Endothelial cell of umbilical vein (primary cell): ENCODE results near the gene NR2F6. TPM values are rescaled to one million over a fixed set of nuclear protein-coding genes. Genes with fewer than 3 reads are reported as not detected.

Experiments
- BruUV-seq: library from RNA; stranded (reverse); fragments of 400-500 nt; replicated peaks from 2 replicates; lab custom pipeline; 2021; lab: Mats Ljungman, UMichigan
- CTCF ChIA-PET: fragments of 300-600, 350-600 bp; sonication (Branson Sonifier 250); formaldehyde crosslinking; loops from one replicate; lab custom pipeline; 2021; ENCODE audit warnings: antibody characterized with exemption, inconsistent platforms; lab: Charles Lee
- POLR2A ChIA-PET: fragments of 300-600, 350-600 bp; sonication (Branson Sonifier 250); formaldehyde crosslinking; loops from one replicate; lab custom pipeline; 2021; ENCODE audit warnings: antibody characterized with exemption, inconsistent platforms; lab: Charles Lee
- DNase-seq: peaks from one replicate; pipeline ENCODE4 v3.0.0-alpha.2; 2011; ENCODE audit warnings: low read depth, low spot score
- FAIRE-seq: peaks from 2 replicates; lab custom pipeline; 2011; peaks lifted over from hg19 to GRCh38; lab: Jason Lieb, UNC
- H2AFZ ChIP-seq: 2 replicates; pipeline ENCODE4 v1.6.0; 2012; ENCODE audit warnings: low read depth, low read length, control low read depth, inconsistent platforms
- H3K27ac ChIP-seq: 2 replicates; pipeline ENCODE4 v1.5.1; 2011; ENCODE audit warnings: low read depth, mild to moderate bottlenecking, control low read depth, low read length, moderate library complexity; ENCODE audit not compliant: insufficient read depth
- H3K27me3 ChIP-seq, 2 experiments: 2 replicates each; pipeline versions ENCODE4 v1.6.0 to v1.6.1; 2011; ENCODE audit warnings: low read length in 2 of 2, mixed read lengths in 1 of 2; ENCODE audit not compliant: control insufficient read depth in 2 of 2, insufficient read depth in 2 of 2
- H3K36me3 ChIP-seq, 2 experiments: 2 replicates in 1 of 2; 3 replicates in 1 of 2; pipeline ENCODE4 v1.5.1; 2011; ENCODE audit warnings: low read length in 2 of 2, mild to moderate bottlenecking in 1 of 2, moderate library complexity in 1 of 2; ENCODE audit not compliant: control insufficient read depth in 2 of 2, insufficient read depth in 2 of 2; ENCODE audit errors: extremely low read depth in 1 of 2
- H3K4me1 ChIP-seq: 3 replicates; pipeline ENCODE4 v1.5.1; 2011; ENCODE audit warnings: mild to moderate bottlenecking, low read length; ENCODE audit not compliant: control insufficient read depth, insufficient read depth; ENCODE audit errors: extremely low read depth
- H3K4me2 ChIP-seq: 2 replicates; pipeline ENCODE4 v1.6.1; 2011; ENCODE audit warnings: low read length, control low read depth, mixed read lengths; ENCODE audit not compliant: insufficient read depth
- H3K4me3 ChIP-seq, 3 experiments: fragments of 200-600 bp in 1 of 3; sonication (generic), shearing (Covaris generic) in 1 of 3; replicated peaks in 1 of 3; 2 replicates each; pipeline ENCODE4 v1.5.1; 2011 to 2016; ENCODE audit warnings: control low read depth in 3 of 3, low read length in 3 of 3, mild to moderate bottlenecking in 2 of 3, inconsistent platforms in 1 of 3, low read depth in 1 of 3, moderate library complexity in 1 of 3; ENCODE audit not compliant: insufficient read depth in 1 of 3
- H3K79me2 ChIP-seq: 2 replicates; pipeline ENCODE4 v1.6.0; 2012; ENCODE audit warnings: low read length, inconsistent platforms; ENCODE audit not compliant: control insufficient read depth, insufficient read depth
- H3K9ac ChIP-seq: replicated peaks from 2 replicates; pipeline ENCODE3; 2011; ENCODE audit warnings: low read length, control low read depth; ENCODE audit not compliant: insufficient read depth; ENCODE audit errors: extremely low read depth
- H3K9me1 ChIP-seq: replicated peaks from 3 replicates; pipeline ENCODE4 v1.6.0; 2011; ENCODE audit warnings: mild to moderate bottlenecking, low read length; ENCODE audit not compliant: control insufficient read depth, insufficient read depth; ENCODE audit errors: extremely low read depth
- H3K9me3 ChIP-seq: replicated peaks from 2 replicates; pipeline ENCODE4 v1.5.1; 2012; ENCODE audit warnings: low read length, inconsistent platforms; ENCODE audit not compliant: control insufficient read depth, insufficient read depth
- H4K20me1 ChIP-seq: replicated peaks from 2 replicates; pipeline ENCODE3; 2011; ENCODE audit warnings: mild to moderate bottlenecking, low read length; ENCODE audit not compliant: control insufficient read depth, insufficient read depth; ENCODE audit errors: extremely low read depth
- EZH2 ChIP-seq: IDR thresholded peaks from 2 replicates; pipeline ENCODE4 v1.6.1; 2012; ENCODE audit warnings: borderline replicate concordance, low read depth, mild to moderate bottlenecking, moderate library complexity, low read length, inconsistent platforms; ENCODE audit not compliant: severe bottlenecking
- FOS ChIP-seq: IDR thresholded peaks from 2 replicates; pipeline ENCODE4 v1.6.1; 2011; ENCODE audit warnings: mild to moderate bottlenecking, low read length, moderate library complexity, borderline replicate concordance; ENCODE audit not compliant: insufficient read depth
- GATA2 ChIP-seq: IDR thresholded peaks from 2 replicates; pipeline ENCODE4 v1.7.0; 2011; ENCODE audit warnings: low read depth, mild to moderate bottlenecking, moderate library complexity, mixed read lengths, low read length; ENCODE audit not compliant: insufficient read length, insufficient read depth
- JUN ChIP-seq: IDR thresholded peaks from 2 replicates; pipeline ENCODE4 v1.6.1; 2011; ENCODE audit warnings: borderline replicate concordance, low read depth; ENCODE audit not compliant: insufficient read length, insufficient read depth
- MYC ChIP-seq: IDR thresholded peaks from one replicate; pipeline ENCODE4 v1.6.1; 2011; ENCODE audit warnings: mild to moderate bottlenecking, low read depth, low read length
- POLR2A ChIP-seq: IDR thresholded peaks from 2 replicates; pipeline ENCODE4 v1.6.1; 2012; ENCODE audit warnings: low read depth, mild to moderate bottlenecking, control low read depth, low read length
- POLR2AphosphoS5 ChIP-seq: IDR thresholded peaks from 2 replicates; pipeline ENCODE4 v1.6.1; 2012; ENCODE audit warnings: low read depth, mild to moderate bottlenecking, control low read depth, low read length, moderate library complexity; ENCODE audit not compliant: insufficient read depth
- dilution Hi-C: fragments of 300-500 bp; cut with MboI; formaldehyde crosslinking; loops from one replicate; pipeline ENCODE4 v1.15.0; 2019; ENCODE audit warnings: low sequenced_read_pairs; ENCODE audit not compliant: extremely low pct_ligation_motif_present
- intact Hi-C: fragments of 100-400 bp; cut with micrococcal nuclease; formaldehyde crosslinking; loops from one replicate; pipeline ENCODE4 v1.10.0; 2022
- polyA plus RNA-seq, 4 experiments: library from polyadenylated mRNA; depleted of rRNA in 3 of 4; stranded (reverse) in 3 of 4; unstranded in 1 of 4; fragments of >200 nt; gene quantifications; 2 replicates each; pipeline versions ENCODE4 v1.2.1 to v1.2.3, GENCODE V29; 2011 to 2012; ENCODE audit warnings: missing spikeins in 1 of 4
- total RNA-seq: library from RNA; stranded (reverse); gene quantifications from 2 replicates; pipeline ENCODE4 v1.2.3, GENCODE V29; 2021
- TF ChIP-seq, protein P1 (sequence below), 2 donors: IDR thresholded peaks; 1 replicate in 1 of 2; 2 replicates in 1 of 2; pipeline ENCODE4 v1.5.1; 2011; ENCODE audit warnings: low read length in 2 of 2, mild to moderate bottlenecking in 2 of 2, moderate library complexity in 2 of 2, control low read depth in 1 of 2, inconsistent platforms in 1 of 2, low read depth in 1 of 2; ENCODE audit not compliant: insufficient read depth in 1 of 2; ENCODE audit errors: extremely low read depth in 1 of 2
- TF ChIP-seq, protein P2 (sequence below): IDR thresholded peaks from 2 replicates; pipeline ENCODE4 v1.6.1; 2011; ENCODE audit not compliant: insufficient read depth, insufficient read length

NR2F6 gene
- total and polyA plus RNA-seq, 2 donors (not counting 3 experiments of a cell fraction or from before 2014, with no cell fraction given) = 36.1 to 38.9 TPM

DNA sequence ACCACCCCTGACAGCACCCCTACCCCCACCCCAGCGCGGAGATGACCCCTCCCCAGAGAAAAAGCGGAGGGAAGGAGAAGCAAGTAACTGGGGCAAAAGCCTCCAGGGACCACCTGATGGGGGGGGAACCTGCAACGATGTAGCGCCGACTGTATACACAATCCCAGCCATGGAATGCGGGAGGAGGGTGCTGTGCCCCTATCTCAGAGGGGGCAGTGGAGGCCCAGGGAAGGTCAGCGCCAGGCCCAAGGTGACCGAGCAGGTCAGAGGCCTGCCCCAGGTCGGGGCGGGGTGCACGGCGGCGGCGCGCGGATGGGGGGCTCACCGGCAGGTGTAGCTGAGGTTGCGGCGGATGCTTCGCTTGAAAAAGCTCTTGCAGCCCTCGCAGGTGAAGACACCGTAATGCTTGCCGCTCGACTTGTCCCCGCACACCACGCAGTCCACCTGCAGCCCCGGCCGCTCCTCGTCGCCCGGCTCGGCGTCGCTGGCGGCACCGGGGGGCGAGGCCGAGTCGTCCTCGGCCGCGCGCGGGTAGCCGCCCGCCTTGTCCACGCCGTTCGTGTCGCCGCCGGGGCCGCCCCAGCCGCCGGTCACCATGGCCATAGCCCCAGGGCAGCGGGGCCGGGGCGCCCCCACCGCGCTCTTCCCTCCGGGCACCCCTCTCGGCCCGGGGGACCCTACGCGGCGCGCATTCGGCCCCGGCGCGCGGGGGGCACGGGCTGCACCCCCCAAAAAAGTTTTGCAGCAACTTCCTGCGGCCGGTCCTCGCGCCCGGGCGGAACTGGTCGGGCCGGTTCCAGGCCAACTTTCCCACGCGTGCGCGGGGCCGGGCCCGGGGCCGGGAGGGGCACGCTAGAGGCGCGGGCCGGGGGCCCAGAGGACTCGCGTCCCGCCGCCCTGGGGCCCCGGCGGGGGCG lies 843 bp downstream of the NR2F6 start:
- H3K36me3 ChIP-seq = peaks cover 0 to 2% of the 10 kb centered on the region in 2 experiments
- H3K4me3 ChIP-seq = peak overlapping the region; percentile 65 to 84 (median 74)
- H3K79me2 ChIP-seq = peaks cover 27% of the 10 kb centered on the region
- no peak for DNase-seq
- H2AFZ ChIP-seq = peak overlapping the region; percentile 25
- dilution Hi-C loops = no loop called here
- FAIRE-seq = no peak
- no peaks in the 10 kb centered on the region for H3K27me3 ChIP-seq
- H3K27ac ChIP-seq = no peak overlapping the region
- peak overlapping the region; percentile 24 for H3K9ac ChIP-seq
- H4K20me1 ChIP-seq = no peaks in the 10 kb centered on the region
- intact Hi-C loops = no loop called here
- TF ChIP-seq EZH2 (no peak), FOS (no peak), POLR2A (no peak), JUN (no peak), POLR2AphosphoS5 (no peak), MYC (no peak), GATA2 (no peak)
- TF ChIP-seq, protein P1, sequence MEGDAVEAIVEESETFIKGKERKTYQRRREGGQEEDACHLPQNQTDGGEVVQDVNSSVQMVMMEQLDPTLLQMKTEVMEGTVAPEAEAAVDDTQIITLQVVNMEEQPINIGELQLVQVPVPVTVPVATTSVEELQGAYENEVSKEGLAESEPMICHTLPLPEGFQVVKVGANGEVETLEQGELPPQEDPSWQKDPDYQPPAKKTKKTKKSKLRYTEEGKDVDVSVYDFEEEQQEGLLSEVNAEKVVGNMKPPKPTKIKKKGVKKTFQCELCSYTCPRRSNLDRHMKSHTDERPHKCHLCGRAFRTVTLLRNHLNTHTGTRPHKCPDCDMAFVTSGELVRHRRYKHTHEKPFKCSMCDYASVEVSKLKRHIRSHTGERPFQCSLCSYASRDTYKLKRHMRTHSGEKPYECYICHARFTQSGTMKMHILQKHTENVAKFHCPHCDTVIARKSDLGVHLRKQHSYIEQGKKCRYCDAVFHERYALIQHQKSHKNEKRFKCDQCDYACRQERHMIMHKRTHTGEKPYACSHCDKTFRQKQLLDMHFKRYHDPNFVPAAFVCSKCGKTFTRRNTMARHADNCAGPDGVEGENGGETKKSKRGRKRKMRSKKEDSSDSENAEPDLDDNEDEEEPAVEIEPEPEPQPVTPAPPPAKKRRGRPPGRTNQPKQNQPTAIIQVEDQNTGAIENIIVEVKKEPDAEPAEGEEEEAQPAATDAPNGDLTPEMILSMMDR (IDR thresholded peaks at IDR 0.05; ENCODE audit: extremely low read depth in 1 of 2, insufficient read depth in 1 of 2, low read depth in 1 of 2, low read length in 2 of 2) = no peak
- TF ChIP-seq, protein P2, sequence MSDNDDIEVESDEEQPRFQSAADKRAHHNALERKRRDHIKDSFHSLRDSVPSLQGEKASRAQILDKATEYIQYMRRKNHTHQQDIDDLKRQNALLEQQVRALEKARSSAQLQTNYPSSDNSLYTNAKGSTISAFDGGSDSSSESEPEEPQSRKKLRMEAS = no peak
- CTCF ChIA-PET = interaction anchor here (1.8 kb wide), 1 partner anchor 10 kb away, joined by 13 read pairs; no protein-coding TSS in a partner anchor
- no TSS peak for BruUV-seq
- no peaks in the 10 kb centered on the region for H3K9me3 ChIP-seq
- peak overlapping the region; percentile 81 for H3K4me2 ChIP-seq
- POLR2A ChIA-PET = interaction anchor here (0.6 kb wide), 1 partner anchor 186 kb away, joined by 5 read pairs; no protein-coding TSS in a partner anchor
- H3K9me1 ChIP-seq = no peaks in the 10 kb centered on the region
- H3K4me1 ChIP-seq = peaks cover 28% of the 10 kb centered on the region
